Sigmoid colon (tissue), 7 donors: ENCODE data around the gene TMEM53. TPM values are rescaled to one million over a fixed set of nuclear protein-coding genes. Genes with fewer than 3 reads are reported as not detected.

Experiments used
- DNase-seq: peaks from one replicate; pipeline ENCODE4 v3.0.0-alpha.2; 2019
- H3K27ac ChIP-seq, 4 donors: fragments of 200-600 bp; sonication (generic); one replicate each; pipeline ENCODE4 v1.5.1; 2016 to 2019; ENCODE audit warnings: mild to moderate bottlenecking in 1 of 4
- H3K27me3 ChIP-seq, 3 donors: fragments of 200-600 bp; sonication (generic); one replicate each; pipeline ENCODE4 v1.5.1; 2019; ENCODE audit warnings: mild to moderate bottlenecking in 1 of 3
- H3K36me3 ChIP-seq, 4 donors: fragments of 200-600 bp; sonication (generic); one replicate each; pipeline ENCODE4 v1.5.1; 2016 to 2019
- H3K4me1 ChIP-seq, 4 donors: fragments of 200-600 bp; sonication (generic); one replicate each; pipeline ENCODE4 v1.5.1; 2017 to 2019
- H3K4me3 ChIP-seq, 4 donors: fragments of 200-600 bp; sonication (generic); one replicate each; pipeline ENCODE4 v1.5.1; 2017 to 2019; ENCODE audit warnings: mild to moderate bottlenecking in 2 of 4, moderate library complexity in 1 of 4
- H3K9me3 ChIP-seq, 4 donors: fragments of 200-600 bp in 3 of 4; sonication (generic) in 3 of 4; one replicate each; pipeline versions ENCODE4 v1.5.1 to v1.6.1; 2013 to 2019
- CTCF ChIP-seq, 4 experiments: fragments of 450-650 bp in 3 of 4; fragments of 200-600 bp in 1 of 4; IDR thresholded peaks; one replicate each; pipeline ENCODE4 v1.5.1; 2016 to 2019; ENCODE audit warnings: antibody characterized with exemption in 4 of 4, mild to moderate bottlenecking in 3 of 4, moderate library complexity in 2 of 4
- EP300 ChIP-seq, 4 donors: sonication (generic); formaldehyde crosslinking; IDR thresholded peaks; one replicate each; pipeline ENCODE4 v1.6.1; 2017; ENCODE audit warnings: antibody characterized with exemption in 4 of 4
- POLR2A ChIP-seq, 2 donors: fragments of 450-650 bp; IDR thresholded peaks; one replicate each; pipeline ENCODE4 v1.6.1; 2016; ENCODE audit warnings: antibody characterized with exemption in 2 of 2, mild to moderate bottlenecking in 2 of 2, moderate library complexity in 2 of 2
- POLR2AphosphoS5 ChIP-seq, 4 donors: sonication (generic); formaldehyde crosslinking; IDR thresholded peaks; one replicate each; pipeline ENCODE4 v1.6.1; 2017; ENCODE audit warnings: antibody characterized with exemption in 4 of 4
- WGBS, 2 donors: extraction: QIAGEN DNeasy Blood & Tissue Kit; methylation state at CpG; one replicate each; pipeline ENCODE4 v1.1.7; 2013; 5-methylcytosine and 5-hydroxymethylcytosine counted together
- intact Hi-C: fragments of 100-400 bp; cut with DNase I; formaldehyde crosslinking; loops from one replicate; pipeline ENCODE4 v1.15.1; 2023
- polyA plus RNA-seq, 3 donors: library from polyadenylated mRNA; stranded (reverse); fragments of 200-250 nt; gene quantifications; one replicate each; pipeline ENCODE4 v1.2.3, GENCODE V29; 2013
- total RNA-seq, 4 donors: library from RNA; depleted of rRNA; stranded (reverse); fragments of >200 nt; gene quantifications; one replicate each; pipeline ENCODE4 v1.1.0, GENCODE V29; 2016
- donor health status: healthy with polysubstance abuse.
- donor health status: Bipolar disorder and iron deficiency.
- donor health status: healthy.

TMEM53 gene
- total and polyA plus RNA-seq, 7 donors, result 1.7 to 29.7 (median 5.6) TPM

DNA sequence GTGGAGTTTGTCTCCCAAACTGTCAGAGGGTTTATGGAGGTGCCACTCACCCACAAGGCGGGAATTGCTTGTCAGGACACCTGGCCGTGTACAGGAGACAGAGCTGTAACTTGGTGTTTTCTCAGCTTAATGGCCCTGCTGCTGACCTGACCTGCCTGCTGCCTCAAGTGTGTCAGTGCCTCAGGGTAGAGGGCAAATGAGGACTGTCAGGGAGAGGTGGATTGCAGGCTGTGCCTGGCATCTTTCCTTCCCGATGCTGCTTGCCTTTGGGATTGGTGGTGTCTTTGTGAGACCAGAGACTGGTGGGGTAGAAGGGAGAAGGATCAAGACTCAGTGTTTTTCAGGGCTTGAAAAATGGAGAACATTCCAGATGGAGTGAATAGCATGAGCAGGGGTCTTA lies 31.4 kb downstream of the TMEM53 start:
- no peak for TF ChIP-seq POLR2AphosphoS5 (IDR thresholded peaks at IDR 0.05)
- TF ChIP-seq CTCF (IDR thresholded peaks at IDR 0.05), result no peak
- TF ChIP-seq POLR2A (IDR thresholded peaks at IDR 0.05), result no peak
- no peak for TF ChIP-seq EP300 (IDR thresholded peaks at IDR 0.05)
- 74 to 90% methylated on average over 3 of the region's 3 CpGs for WGBS, 2 donors
- DNase-seq, result no peak
- peaks cover 0 to 79% (median 31%) of the 10 kb centered on the region in 4 donors for H3K36me3 ChIP-seq
- peak overlapping the region; percentile 86 to 92 (median 90) for H3K27ac ChIP-seq
- peaks cover 0 to 96% (median 80%) of the 10 kb centered on the region in 4 donors for H3K4me1 ChIP-seq
- no peaks in the 10 kb centered on the region for H3K27me3 ChIP-seq
- H3K4me3 ChIP-seq, result no peak overlapping the region
- H3K9me3 ChIP-seq, result no peaks in the 10 kb centered on the region
- intact Hi-C loops, result no loop called here

DNA sequence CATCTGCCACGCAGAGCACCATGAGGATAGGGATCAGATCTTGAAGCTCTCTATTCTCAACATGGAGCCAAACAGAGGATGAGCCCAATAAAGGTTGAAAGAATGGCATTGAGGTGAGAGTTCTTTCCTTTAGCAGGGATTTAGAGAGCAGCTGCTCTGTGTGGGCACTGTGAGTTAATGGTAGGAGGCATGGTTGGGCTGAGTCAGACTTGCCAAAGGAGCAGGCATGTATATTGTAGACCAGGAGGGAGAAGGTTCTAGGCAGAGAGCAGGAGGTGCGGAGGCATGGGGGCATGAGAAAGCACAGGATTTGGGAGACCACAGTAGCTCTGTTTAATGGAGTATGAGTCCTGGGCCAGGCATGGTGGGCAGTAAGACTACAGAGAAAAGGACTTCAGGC lies 32.0 kb downstream of the TMEM53 start:
- Histone ChIP-seq H3K27me3 (no peaks in the 10 kb centered on the region), H3K4me3 (no peak overlapping the region), H3K4me1 (peaks cover 0 to 99% (median 85%) of the 10 kb centered on the region in 4 donors), H3K9me3 (no peaks in the 10 kb centered on the region), H3K36me3 (peaks cover 0 to 79% (median 33%) of the 10 kb centered on the region in 4 donors), H3K27ac (peak overlapping the region; percentile 86 to 92 (median 90))
- TF ChIP-seq CTCF (IDR thresholded peaks at IDR 0.05) (no peak), POLR2AphosphoS5 (IDR thresholded peaks at IDR 0.05) (no peak), POLR2A (IDR thresholded peaks at IDR 0.05) (no peak), EP300 (IDR thresholded peaks at IDR 0.05) (no peak)
- intact Hi-C loops, result no loop called here
- DNase-seq, result no peak
- 98 to 100% methylated on average over 2 of the region's 2 CpGs for WGBS, 2 donors

GRCh38 chr1:44641126-44642102 lies 32.9 kb downstream of the TMEM53 start:
- Histone ChIP-seq H3K4me3 (no peak overlapping the region), H3K9me3 (no peaks in the 10 kb centered on the region), H3K36me3 (peaks cover 1 to 85% (median 37%) of the 10 kb centered on the region in 4 donors), H3K27ac (peak overlapping the region; percentile 86 to 92 (median 90)), H3K4me1 (peaks cover 0 to 100% (median 89%) of the 10 kb centered on the region in 4 donors), H3K27me3 (no peaks in the 10 kb centered on the region)
- TF ChIP-seq EP300 (IDR thresholded peaks at IDR 0.05) (no peak), CTCF (IDR thresholded peaks at IDR 0.05) (no peak), POLR2AphosphoS5 (IDR thresholded peaks at IDR 0.05) (no peak), POLR2A (IDR thresholded peaks at IDR 0.05) (no peak)
- WGBS, 2 donors, result 79 to 85% methylated on average over 12 of the region's 12 CpGs
- no peak for DNase-seq
- intact Hi-C loops, result no loop called here

DNA sequence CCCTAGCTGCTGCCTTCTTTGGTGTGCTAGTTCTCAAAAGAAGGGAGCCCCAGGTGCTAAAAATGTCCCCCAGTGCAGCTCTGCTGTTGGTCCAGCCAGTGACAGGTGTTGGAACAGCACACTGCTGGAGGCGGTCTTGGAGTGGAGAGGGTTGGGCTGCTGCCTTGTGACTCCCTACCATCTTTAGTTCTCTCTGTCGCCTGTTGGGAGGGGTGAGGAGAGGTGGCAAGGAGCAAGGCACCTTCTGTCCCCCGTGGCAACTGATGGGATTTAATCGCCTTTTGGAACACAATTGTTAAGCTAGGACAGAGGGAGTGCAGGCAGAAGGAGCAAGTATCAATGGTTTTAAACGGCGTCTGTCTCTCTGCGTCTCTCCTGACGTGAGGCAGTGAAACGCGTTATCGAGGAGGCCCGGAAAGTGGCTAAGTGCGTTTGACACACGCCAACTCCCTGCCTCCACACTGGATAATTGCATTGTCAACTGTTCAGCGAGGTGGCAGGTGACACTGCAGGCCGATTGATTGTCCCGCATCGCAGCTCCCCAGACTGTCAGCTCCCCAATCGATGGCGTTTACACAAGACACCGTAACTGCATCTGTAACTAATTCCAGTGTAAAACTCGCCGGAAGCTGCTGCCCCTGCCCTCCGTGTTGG lies 34.0 kb downstream of the TMEM53 start:
- TF ChIP-seq EP300 (IDR thresholded peaks at IDR 0.05) (no peak), POLR2A (IDR thresholded peaks at IDR 0.05) (no peak), POLR2AphosphoS5 (IDR thresholded peaks at IDR 0.05) (no peak), CTCF (IDR thresholded peaks at IDR 0.05) (no peak)
- WGBS, 2 donors, result 89 to 90% methylated on average over 24 of the region's 24 CpGs
- no peaks in the 10 kb centered on the region for H3K27me3 ChIP-seq
- H3K4me1 ChIP-seq, result peaks cover 0 to 100% (median 89%) of the 10 kb centered on the region in 4 donors
- no peaks in the 10 kb centered on the region for H3K9me3 ChIP-seq
- H3K4me3 ChIP-seq, result no peak overlapping the region
- intact Hi-C loops, result no loop called here
- peak overlapping the region in 1 of 4 donors; percentile 93 for H3K27ac ChIP-seq
- H3K36me3 ChIP-seq, result peaks cover 7 to 91% (median 44%) of the 10 kb centered on the region in 4 donors
- DNase-seq, result no peak
